ENCODE measurements around the gene KRT6A. TPM values are rescaled to one million over a fixed set of nuclear protein-coding genes. Genes with fewer than 3 reads are reported as not detected.

Gene KRT6A
- total and polyA plus RNA-seq, 2 of the 8 experiments (the other 6 are each of a cell fraction or from before 2014, with no cell fraction given), result 0.11 TPM; not detected in 1

DNA sequence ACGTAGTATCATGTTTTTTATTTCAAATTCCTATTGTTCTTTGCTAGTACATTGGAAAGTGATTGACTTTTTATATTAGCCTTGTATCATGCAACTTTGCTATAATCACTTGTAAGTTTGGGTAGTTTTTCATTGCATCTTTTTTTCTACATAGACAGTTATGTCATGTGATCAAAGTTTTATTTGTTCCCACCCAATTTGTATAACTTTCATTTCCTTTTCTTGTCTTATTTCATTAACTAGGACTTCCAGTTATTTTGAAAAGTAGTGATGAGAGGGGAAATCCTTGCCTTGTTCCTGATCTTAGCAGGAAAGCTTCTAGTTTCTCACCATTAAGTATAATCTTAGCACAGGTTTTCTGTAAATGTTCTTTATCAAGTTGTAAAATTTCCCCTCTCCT lies 9.8 kb upstream of the KRT6A start (continued):
- TF ChIP-seq TCF12 (IDR thresholded peaks at IDR 0.05; ENCODE audit: low read depth, low read length) (no peak), ZNF274 (IDR thresholded peaks at IDR 0.05; ENCODE audit: borderline replicate concordance, extremely low read depth, low read length) (no peak), SIX5 (IDR thresholded peaks at IDR 0.05; ENCODE audit: low read depth, low read length) (no peak), RBBP5 (IDR thresholded peaks at IDR 0.05; ENCODE audit: borderline replicate concordance, low read depth, low read length) (no peak)
